ENCODE data around the gene HECW1.

The HECW1 gene

DNA sequence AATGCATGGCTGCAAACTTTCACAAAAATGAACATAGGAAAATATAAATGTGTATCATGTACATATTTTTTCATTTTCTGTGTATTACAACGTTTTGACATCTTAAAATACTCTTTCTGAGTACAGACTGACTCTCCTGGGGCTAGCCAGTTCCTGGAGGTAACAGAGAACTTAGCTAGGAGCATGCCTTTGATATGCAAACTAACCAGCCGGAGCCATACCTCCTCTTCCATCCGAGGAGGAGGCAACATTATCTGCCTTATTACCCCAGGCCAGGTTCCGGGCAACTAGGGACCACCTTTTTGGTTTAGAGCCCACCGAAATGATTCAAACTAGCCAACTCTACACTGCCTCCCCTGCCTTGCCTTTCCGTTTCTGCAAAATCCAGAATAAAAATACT lies 33.7 kb upstream of the HECW1 start:
- no peak for DNase-seq (ENCODE audit: extremely low read depth, low read depth)

DNA sequence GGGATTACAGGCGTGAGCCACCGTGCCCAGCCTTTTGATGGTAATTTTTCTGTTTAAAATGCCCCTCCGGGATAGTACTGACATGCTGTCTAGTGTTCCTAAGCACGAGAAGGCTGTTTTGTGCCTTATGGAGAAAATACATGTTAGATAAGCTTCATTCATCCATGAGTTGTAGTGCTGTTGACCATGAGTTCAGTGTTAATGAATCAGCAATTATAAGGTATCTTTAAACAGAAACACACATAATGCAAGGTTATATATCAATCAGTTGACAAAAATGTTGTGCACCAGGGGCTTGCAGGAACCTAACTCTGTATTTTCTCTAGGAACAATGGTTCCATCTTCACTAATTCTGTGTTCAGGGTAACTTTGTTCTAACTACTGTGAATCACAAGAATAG lies 30.8 kb upstream of the HECW1 start:
- no peak for DNase-seq (ENCODE audit: extremely low read depth, low read depth)
- no peak for TF ChIP-seq CTCF (IDR thresholded peaks at IDR 0.05; ENCODE audit: low read depth, low read length)

More for the DNA sequence above, 33.7 kb upstream of the HECW1 start:
- TF ChIP-seq CTCF (IDR thresholded peaks at IDR 0.05; ENCODE audit: low read depth, low read length) = no peak

DNA sequence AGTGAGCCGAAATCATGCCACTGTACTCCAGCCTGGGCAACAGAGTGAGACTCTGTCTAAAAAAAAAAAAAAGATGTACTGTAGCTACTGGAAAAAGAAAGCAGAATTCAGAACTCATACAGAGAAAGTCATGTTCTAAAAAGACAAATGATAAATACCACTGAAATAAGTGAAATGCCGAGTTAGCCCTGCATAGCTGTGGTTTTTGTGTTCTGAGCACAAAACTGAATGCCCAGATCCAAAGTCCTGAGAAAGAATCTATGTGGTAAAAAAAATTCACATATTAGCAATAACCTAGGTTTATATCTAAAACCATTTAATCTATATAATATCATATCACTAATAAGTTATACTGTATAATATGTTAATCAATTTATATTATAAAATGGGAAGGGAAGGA lies 29.3 kb upstream of the HECW1 start:
- DNase-seq (ENCODE audit: extremely low read depth, low read depth) = no peak

DNA sequence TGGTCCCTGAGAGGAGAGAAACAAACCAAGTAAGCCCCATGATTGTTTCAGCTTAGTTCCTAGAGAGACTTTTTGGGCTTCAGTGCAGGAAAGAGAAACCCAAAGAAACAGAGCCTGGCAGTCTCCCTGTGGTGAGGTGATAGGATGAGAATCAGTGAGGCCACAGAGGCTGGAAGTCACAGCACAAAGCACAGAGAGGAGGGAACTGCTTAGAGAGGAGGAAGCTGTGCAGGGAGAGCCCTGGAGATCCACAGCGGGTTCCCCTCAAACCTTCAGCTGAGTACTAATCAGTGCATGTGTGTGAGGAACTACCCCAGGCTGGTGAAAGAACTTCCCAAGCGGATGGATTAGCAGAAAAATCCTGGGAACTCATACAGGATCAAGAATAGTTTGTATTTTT lies 27.4 kb upstream of the HECW1 start:
- TF ChIP-seq CTCF (IDR thresholded peaks at IDR 0.05; ENCODE audit: low read depth, low read length) = no peak
- no peak for DNase-seq (ENCODE audit: extremely low read depth, low read depth)

More for the DNA sequence above, 29.3 kb upstream of the HECW1 start:
- TF ChIP-seq CTCF (IDR thresholded peaks at IDR 0.05; ENCODE audit: low read depth, low read length) = no peak

DNA sequence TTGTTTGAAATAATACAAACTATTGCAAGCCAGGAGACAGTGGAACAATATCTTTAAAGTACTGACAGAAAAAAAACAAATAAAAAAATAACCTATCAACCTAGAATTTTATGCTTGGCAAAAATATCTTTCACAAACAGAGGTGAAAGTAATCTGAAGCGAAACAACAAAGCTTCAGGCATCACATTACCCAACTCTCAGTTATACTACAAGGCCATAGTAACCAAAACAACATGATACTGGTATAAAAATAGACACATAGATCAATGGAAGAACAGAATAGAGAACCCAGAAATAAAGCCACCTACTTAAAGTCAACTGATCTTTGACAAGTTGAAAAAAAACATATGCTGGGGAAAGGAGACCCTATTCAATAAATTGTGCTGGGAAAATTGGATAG lies 26.5 kb upstream of the HECW1 start:
- no peak for TF ChIP-seq CTCF (IDR thresholded peaks at IDR 0.05; ENCODE audit: low read depth, low read length)
- DNase-seq (ENCODE audit: extremely low read depth, low read depth) = no peak

- no peak for DNase-seq (ENCODE audit: extremely low read depth, low read depth)
Measured at GRCh38 chr7:43092819-43093218, 19.6 kb upstream of the HECW1 start.

GRCh38 chr7:43096875-43097274 lies 15.6 kb upstream of the HECW1 start:
- no peak for TF ChIP-seq CTCF (IDR thresholded peaks at IDR 0.05; ENCODE audit: low read depth, low read length)
- DNase-seq (ENCODE audit: extremely low read depth, low read depth) = no peak

More at GRCh38 chr7:43092819-43093218, 19.6 kb upstream of the HECW1 start:
- no peak for TF ChIP-seq CTCF (IDR thresholded peaks at IDR 0.05; ENCODE audit: low read depth, low read length)

Measured in AG09319 (cell line).